Tibial nerve (tissue), 4 donors: Measurements from ENCODE around the gene TBCD. TPM values are rescaled to one million over a fixed set of nuclear protein-coding genes. Genes with fewer than 3 reads are reported as not detected.

Experiments
- DNase-seq, 2 donors: peaks; one replicate each; pipeline ENCODE4 v3.0.0-alpha.2; 2019; ENCODE audit warnings: low spot score in 2 of 2
- H3K27ac ChIP-seq, 4 donors: fragments of 200-600 bp; sonication (generic) in 3 of 4; one replicate each; pipeline ENCODE4 v1.5.1; 2017 to 2019; ENCODE audit warnings: mild to moderate bottlenecking in 1 of 4
- H3K27me3 ChIP-seq, 2 donors: fragments of 200-600 bp; sonication (generic) in 1 of 2; one replicate each; pipeline versions ENCODE4 v1.5.1 to v1.6.0; 2017 to 2019
- H3K36me3 ChIP-seq, 3 donors: fragments of 200-600 bp; sonication (generic); one replicate each; pipeline ENCODE4 v1.5.1; 2018 to 2019
- H3K4me1 ChIP-seq, 4 donors: fragments of 200-600 bp; sonication (generic) in 3 of 4; one replicate each; pipeline ENCODE4 v1.5.1; 2017 to 2019
- H3K4me3 ChIP-seq, 4 donors: fragments of 200-600 bp; sonication (generic) in 3 of 4; one replicate each; pipeline ENCODE4 v1.5.1; 2017 to 2019; ENCODE audit warnings: mild to moderate bottlenecking in 1 of 4, moderate library complexity in 1 of 4
- H3K9me3 ChIP-seq, 4 donors: fragments of 200-600 bp; sonication (generic) in 3 of 4; one replicate each; pipeline ENCODE4 v1.5.1; 2017 to 2019
- CTCF ChIP-seq, 5 experiments: fragments of 200-600 bp in 3 of 5; fragments of 450-650 bp in 2 of 5; sonication (generic) in 3 of 5; IDR thresholded peaks; one replicate each; pipeline ENCODE4 v1.5.1; 2016 to 2019; ENCODE audit warnings: antibody characterized with exemption in 5 of 5, mild to moderate bottlenecking in 3 of 5, moderate library complexity in 2 of 5
- EP300 ChIP-seq, 2 donors: sonication (generic); formaldehyde crosslinking; IDR thresholded peaks; one replicate each; pipeline ENCODE4 v1.6.1; 2017; ENCODE audit warnings: antibody characterized with exemption in 2 of 2, mild to moderate bottlenecking in 1 of 2
- POLR2A ChIP-seq, 2 donors: fragments of 450-650 bp; IDR thresholded peaks; one replicate each; pipeline ENCODE4 v1.6.1; 2017; ENCODE audit warnings: antibody characterized with exemption in 2 of 2, mild to moderate bottlenecking in 2 of 2, moderate library complexity in 2 of 2
- WGBS, 2 donors: methylation state at CpG; one replicate each; pipeline ENCODE4 v1.1.5; 2018; 5-methylcytosine and 5-hydroxymethylcytosine counted together
- total RNA-seq, 4 donors: library from RNA; depleted of rRNA; stranded (reverse); fragments of >200 nt; gene quantifications; one replicate each; pipeline ENCODE4 v1.1.0, GENCODE V29; 2016

TBCD gene
- total RNA-seq, 4 donors from 2014 or later, result 42.6 to 115 (median 87.9) TPM

- Histone ChIP-seq H3K27ac (peak overlapping the region in 2 of 4 donors; percentile 50 to 65), H3K36me3 (peaks cover 0 to 3% (median 0%) of the 10 kb centered on the region in 3 donors), H3K27me3 (no peaks in the 10 kb centered on the region), H3K4me1 (peaks cover 2 to 70% (median 18%) of the 10 kb centered on the region in 4 donors), H3K4me3 (no peak overlapping the region), H3K9me3 (no peaks in the 10 kb centered on the region)
- WGBS, 2 donors, result 70 to 77% methylated on average over 21 of the region's 21 CpGs
- no peak for DNase-seq
- TF ChIP-seq EP300 (IDR thresholded peaks at IDR 0.05) (no peak), POLR2A (IDR thresholded peaks at IDR 0.05) (no peak), CTCF (IDR thresholded peaks at IDR 0.05) (no peak)
Observed at GRCh38 chr17:82881324-82881823, 129.5 kb downstream of the TBCD start.

GRCh38 chr17:82881900-82882714 is 130.2 kb downstream of the TBCD start:
- TF ChIP-seq POLR2A (IDR thresholded peaks at IDR 0.05) (no peak), CTCF (IDR thresholded peaks at IDR 0.05) (peak in 1 of 5 experiments; percentile 10), EP300 (IDR thresholded peaks at IDR 0.05) (peak in 1 of 2 donors; percentile 60)
- no peaks in the 10 kb centered on the region for H3K27me3 ChIP-seq
- H3K4me3 ChIP-seq, result no peak overlapping the region
- DNase-seq, result peak; percentile 64 to 74
- peaks cover 0 to 3% (median 0%) of the 10 kb centered on the region in 3 donors for H3K36me3 ChIP-seq
- no peaks in the 10 kb centered on the region for H3K9me3 ChIP-seq
- H3K27ac ChIP-seq, result peak overlapping the region; percentile 39 to 65 (median 50)
- peaks cover 2 to 62% (median 18%) of the 10 kb centered on the region in 4 donors for H3K4me1 ChIP-seq
- 72 to 78% methylated on average over 17 of the region's 17 CpGs for WGBS, 2 donors

- TF ChIP-seq CTCF (IDR thresholded peaks at IDR 0.05) (no peak), POLR2A (IDR thresholded peaks at IDR 0.05) (no peak), EP300 (IDR thresholded peaks at IDR 0.05) (no peak)
- H3K9me3 ChIP-seq, result no peaks in the 10 kb centered on the region
- H3K27ac ChIP-seq, result peak overlapping the region; percentile 39 to 65 (median 50)
- H3K4me3 ChIP-seq, result no peak overlapping the region
- WGBS, 2 donors, result 91 to 93% methylated on average over 39 of the region's 39 CpGs
- no peaks in the 10 kb centered on the region for H3K27me3 ChIP-seq
- no peak for DNase-seq
- peaks cover 0 to 3% (median 0%) of the 10 kb centered on the region in 3 donors for H3K36me3 ChIP-seq
- H3K4me1 ChIP-seq, result peaks cover 2 to 58% (median 18%) of the 10 kb centered on the region in 4 donors
Observed at GRCh38 chr17:82882715-82883418, 131.0 kb downstream of the TBCD start.

DNA sequence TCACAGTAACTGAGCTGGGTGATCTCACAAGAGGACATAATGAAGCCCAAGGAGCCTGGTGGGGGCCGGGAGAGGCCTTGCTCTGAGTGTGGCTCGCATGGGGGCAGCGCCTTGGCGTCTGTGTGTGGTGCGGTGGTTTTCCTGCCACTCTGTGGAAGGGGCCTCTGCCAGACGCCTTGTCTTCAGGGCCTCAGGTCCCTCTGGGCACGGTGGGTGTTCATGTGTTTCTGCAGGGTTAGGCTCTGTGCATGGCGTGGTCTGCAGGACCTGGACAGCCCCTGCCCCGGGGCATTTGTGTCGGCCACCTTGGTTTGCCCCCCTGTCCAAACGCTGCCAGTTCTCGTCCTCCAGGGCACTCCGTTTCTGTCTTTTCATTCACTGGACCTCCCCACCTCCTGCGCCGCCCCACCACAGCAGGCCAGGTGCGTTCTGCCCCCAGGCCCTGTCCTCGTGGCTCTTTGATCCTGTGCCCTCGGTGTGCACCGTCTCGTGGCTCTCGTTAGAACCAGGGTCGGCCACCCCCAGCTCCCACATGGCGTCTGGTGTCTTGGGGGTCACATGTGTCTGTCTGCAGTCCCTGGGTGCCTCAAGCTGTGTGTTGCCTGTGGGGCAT is 131.7 kb downstream of the TBCD start:
- Histone ChIP-seq H3K9me3 (no peaks in the 10 kb centered on the region), H3K27ac (no peak overlapping the region), H3K4me3 (no peak overlapping the region), H3K36me3 (peaks cover 0 to 3% (median 0%) of the 10 kb centered on the region in 3 donors), H3K4me1 (peaks cover 2 to 57% (median 18%) of the 10 kb centered on the region in 4 donors), H3K27me3 (no peaks in the 10 kb centered on the region)
- WGBS, 2 donors, result 83 to 86% methylated on average over 20 to 23 of the region's 23 CpGs
- no peak for DNase-seq
- TF ChIP-seq CTCF (IDR thresholded peaks at IDR 0.05) (no peak), EP300 (IDR thresholded peaks at IDR 0.05) (no peak), POLR2A (IDR thresholded peaks at IDR 0.05) (no peak)
